HEK293 (cell line): Measurements from ENCODE around the gene ARFIP2.

Experiments
- CTCF ChIP-seq: fragments of 450-650 bp; formaldehyde crosslinking; IDR thresholded peaks from 2 replicates; pipeline ENCODE4 v1.5.1; 2016; ENCODE audit warnings: missing biosample characterization, missing genetic modification characterization
- SETDB1 ChIP-seq: IDR thresholded peaks from one replicate; pipeline ENCODE4 v1.6.1; 2017; ENCODE audit warnings: mild to moderate bottlenecking, low read length, moderate library complexity, mixed read lengths; ENCODE audit not compliant: insufficient read length
- YY1 ChIP-seq: fragments of 450-650 bp; formaldehyde crosslinking; IDR thresholded peaks from 2 replicates; pipeline ENCODE4 v1.5.1; 2018; ENCODE audit warnings: missing biosample characterization, missing genetic modification characterization
- ZNF248 ChIP-seq: fragments of 450-650 bp; formaldehyde crosslinking; IDR thresholded peaks from 2 replicates; pipeline ENCODE4 v1.5.1; 2017; ENCODE audit warnings: missing biosample characterization, missing genetic modification characterization
- ZNF473 ChIP-seq: fragments of 450-650 bp; formaldehyde crosslinking; IDR thresholded peaks from 2 replicates; pipeline ENCODE4 v1.5.1; 2017; ENCODE audit warnings: missing biosample characterization, missing genetic modification characterization
- ZNF501 ChIP-seq: fragments of 450-650 bp; formaldehyde crosslinking; IDR thresholded peaks from 2 replicates; pipeline ENCODE4 v1.5.1; 2016; ENCODE audit warnings: missing biosample characterization, missing genetic modification characterization
- TF ChIP-seq, protein P1 (sequence below): fragments of 450-650 bp; formaldehyde crosslinking; IDR thresholded peaks from 2 replicates; pipeline ENCODE4 v1.5.1; 2016; ENCODE audit warnings: missing biosample characterization, missing genetic modification characterization

GRCh38 chr11:6472934-6473333 lies 8.2 kb downstream of the ARFIP2 start:
- TF ChIP-seq ZNF248 (tag by site-specific recombination): no peak
- TF ChIP-seq SETDB1: no peak
- no peak for TF ChIP-seq YY1 (tag by site-specific recombination)
- TF ChIP-seq ZNF501: no peak
- TF ChIP-seq CTCF: no peak
- no peak for TF ChIP-seq ZNF473
- TF ChIP-seq, protein P1, sequence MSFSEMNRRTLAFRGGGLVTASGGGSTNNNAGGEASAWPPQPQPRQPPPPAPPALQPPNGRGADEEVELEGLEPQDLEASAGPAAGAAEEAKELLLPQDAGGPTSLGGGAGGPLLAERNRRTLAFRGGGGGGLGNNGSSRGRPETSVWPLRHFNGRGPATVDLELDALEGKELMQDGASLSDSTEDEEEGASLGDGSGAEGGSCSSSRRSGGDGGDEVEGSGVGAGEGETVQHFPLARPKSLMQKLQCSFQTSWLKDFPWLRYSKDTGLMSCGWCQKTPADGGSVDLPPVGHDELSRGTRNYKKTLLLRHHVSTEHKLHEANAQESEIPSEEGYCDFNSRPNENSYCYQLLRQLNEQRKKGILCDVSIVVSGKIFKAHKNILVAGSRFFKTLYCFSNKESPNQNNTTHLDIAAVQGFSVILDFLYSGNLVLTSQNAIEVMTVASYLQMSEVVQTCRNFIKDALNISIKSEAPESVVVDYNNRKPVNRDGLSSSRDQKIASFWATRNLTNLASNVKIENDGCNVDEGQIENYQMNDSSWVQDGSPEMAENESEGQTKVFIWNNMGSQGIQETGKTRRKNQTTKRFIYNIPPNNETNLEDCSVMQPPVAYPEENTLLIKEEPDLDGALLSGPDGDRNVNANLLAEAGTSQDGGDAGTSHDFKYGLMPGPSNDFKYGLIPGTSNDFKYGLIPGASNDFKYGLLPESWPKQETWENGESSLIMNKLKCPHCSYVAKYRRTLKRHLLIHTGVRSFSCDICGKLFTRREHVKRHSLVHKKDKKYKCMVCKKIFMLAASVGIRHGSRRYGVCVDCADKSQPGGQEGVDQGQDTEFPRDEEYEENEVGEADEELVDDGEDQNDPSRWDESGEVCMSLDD (tag by site-specific recombination): no peak
